Peyer's patch (tissue), 4 donors: Measurements from ENCODE around the gene MLF2. TPM values are rescaled to one million over a fixed set of nuclear protein-coding genes. Genes with fewer than 3 reads are reported as not detected.
A peak's percentile ranks its signal among the peaks of the same experiment; 100 is the strongest.

Experiments
- DNase-seq, 3 donors: peaks; one replicate each; pipeline ENCODE4 v3.0.0-alpha.2; 2017 to 2019
- H3K27ac ChIP-seq, 4 donors: fragments of 200-600 bp; sonication (generic); one replicate each; pipeline ENCODE4 v1.5.1; 2016 to 2019
- H3K27me3 ChIP-seq, 2 donors: fragments of 200-600 bp; sonication (generic); one replicate each; pipeline ENCODE4 v1.5.1; 2019
- H3K36me3 ChIP-seq, 3 donors: fragments of 200-600 bp; sonication (generic); one replicate each; pipeline ENCODE4 v1.5.1; 2016 to 2019
- H3K4me1 ChIP-seq, 4 donors: fragments of 200-600 bp; sonication (generic); one replicate each; pipeline ENCODE4 v1.5.1; 2016 to 2019
- H3K4me3 ChIP-seq, 4 donors: fragments of 200-600 bp; sonication (generic); 1 replicate in 3 of 4; 2 replicates in 1 of 4; pipeline ENCODE4 v1.5.1; 2016 to 2019; ENCODE audit warnings: mild to moderate bottlenecking in 1 of 4
- H3K9me3 ChIP-seq, 4 donors: fragments of 200-600 bp; sonication (generic); one replicate each; pipeline ENCODE4 v1.5.1; 2016 to 2019; ENCODE audit warnings: mild to moderate bottlenecking in 1 of 4
- CTCF ChIP-seq, 6 experiments: fragments of 450-650 bp in 4 of 6; fragments of 200-600 bp in 2 of 6; sonication (generic) in 1 of 6; IDR thresholded peaks; one replicate each; pipeline ENCODE4 v1.5.1; 2017 to 2019; ENCODE audit warnings: antibody characterized with exemption in 6 of 6, mild to moderate bottlenecking in 3 of 6, moderate library complexity in 1 of 6
- POLR2A ChIP-seq, 2 donors: fragments of 450-650 bp; IDR thresholded peaks; one replicate each; pipeline ENCODE4 v1.5.1; 2017; ENCODE audit warnings: antibody characterized with exemption in 2 of 2, mild to moderate bottlenecking in 2 of 2, moderate library complexity in 2 of 2
- total RNA-seq, 4 donors: library from RNA; depleted of rRNA; stranded (reverse); fragments of >200 nt; gene quantifications; one replicate each; pipeline ENCODE4 v1.1.0, GENCODE V29; 2016

The MLF2 gene
- total RNA-seq, 4 donors from 2014 or later: 94.9 to 212 (median 182) TPM

DNA sequence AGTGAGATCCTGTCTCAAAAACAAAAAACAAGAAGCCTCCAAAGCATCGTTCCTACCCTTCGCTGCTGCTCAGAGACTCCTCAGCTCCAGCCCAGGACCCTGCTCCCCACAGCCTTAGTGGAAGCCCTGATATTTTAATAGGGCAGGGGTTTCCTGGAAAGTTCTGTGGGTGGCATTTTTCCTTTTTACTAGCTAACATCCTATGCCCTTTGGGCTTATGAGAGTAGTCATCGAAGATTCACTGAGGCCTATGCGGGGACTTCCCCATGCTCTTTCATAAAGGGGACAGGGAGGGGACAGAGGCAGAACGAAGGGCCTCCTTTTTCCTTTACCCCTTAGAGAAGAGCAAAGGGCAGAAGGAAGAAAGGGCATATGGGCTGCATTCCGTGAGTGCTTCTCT, 27.6 kb upstream of the MLF2 start:
- no peak overlapping the region for H3K4me3 ChIP-seq
- TF ChIP-seq POLR2A (IDR thresholded peaks at IDR 0.05) (no peak), CTCF (IDR thresholded peaks at IDR 0.05) (no peak)
- H3K9me3 ChIP-seq: no peaks in the 10 kb centered on the region
- H3K4me1 ChIP-seq: peaks cover 0 to 25% (median 5%) of the 10 kb centered on the region in 4 donors
- no peaks in the 10 kb centered on the region for H3K36me3 ChIP-seq
- DNase-seq: no peak
- no peaks in the 10 kb centered on the region for H3K27me3 ChIP-seq
- H3K27ac ChIP-seq: peak overlapping the region in 3 of 4 donors; percentile 30 to 70 (median 70)

DNA sequence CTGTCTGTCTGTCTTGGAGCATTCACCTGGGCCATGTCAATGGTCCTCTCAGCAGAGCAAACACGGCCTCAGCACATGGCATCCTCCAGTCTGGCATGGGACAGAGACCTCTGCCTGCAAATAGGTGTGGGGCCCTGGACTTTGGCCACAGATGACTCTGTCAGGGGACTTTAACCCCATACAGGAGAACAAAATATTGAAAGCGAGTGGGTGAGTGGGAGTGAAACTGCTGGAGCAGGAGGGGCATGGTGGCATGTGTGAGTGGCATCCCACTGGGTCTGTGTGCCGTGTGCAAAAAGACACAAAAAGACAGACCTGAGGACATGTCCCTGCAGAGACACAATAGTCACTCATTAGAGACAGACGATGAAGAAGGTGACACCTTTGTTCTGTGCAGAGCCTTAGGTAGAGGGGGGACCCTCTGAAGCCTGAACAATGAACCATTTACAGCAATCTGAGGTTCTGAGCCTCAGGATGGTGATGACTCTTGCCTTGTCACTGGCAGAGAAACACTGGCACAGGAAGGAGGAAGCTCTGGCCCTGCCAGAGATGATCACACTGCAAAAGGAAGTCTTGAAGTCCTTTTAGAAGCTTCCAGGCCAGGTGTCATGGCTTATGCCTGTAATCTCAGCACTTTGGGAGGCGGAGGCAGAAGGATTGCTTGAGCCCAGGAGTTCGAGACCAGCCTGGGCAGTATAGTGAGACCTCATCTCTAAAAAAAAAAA, 26.9 kb upstream of the MLF2 start:
- H3K4me3 ChIP-seq: no peak overlapping the region
- no peaks in the 10 kb centered on the region for H3K36me3 ChIP-seq
- TF ChIP-seq CTCF (IDR thresholded peaks at IDR 0.05): no peak
- peak in 1 of 2 donors; percentile 27 for TF ChIP-seq POLR2A (IDR thresholded peaks at IDR 0.05)
- no peaks in the 10 kb centered on the region for H3K27me3 ChIP-seq
- H3K4me1 ChIP-seq: peaks cover 0 to 25% (median 5%) of the 10 kb centered on the region in 4 donors
- H3K9me3 ChIP-seq: no peaks in the 10 kb centered on the region
- DNase-seq: peak in 2 of 3 donors; percentile 79 to 83
- peak overlapping the region in 3 of 4 donors; percentile 30 to 70 (median 70) for H3K27ac ChIP-seq

DNA sequence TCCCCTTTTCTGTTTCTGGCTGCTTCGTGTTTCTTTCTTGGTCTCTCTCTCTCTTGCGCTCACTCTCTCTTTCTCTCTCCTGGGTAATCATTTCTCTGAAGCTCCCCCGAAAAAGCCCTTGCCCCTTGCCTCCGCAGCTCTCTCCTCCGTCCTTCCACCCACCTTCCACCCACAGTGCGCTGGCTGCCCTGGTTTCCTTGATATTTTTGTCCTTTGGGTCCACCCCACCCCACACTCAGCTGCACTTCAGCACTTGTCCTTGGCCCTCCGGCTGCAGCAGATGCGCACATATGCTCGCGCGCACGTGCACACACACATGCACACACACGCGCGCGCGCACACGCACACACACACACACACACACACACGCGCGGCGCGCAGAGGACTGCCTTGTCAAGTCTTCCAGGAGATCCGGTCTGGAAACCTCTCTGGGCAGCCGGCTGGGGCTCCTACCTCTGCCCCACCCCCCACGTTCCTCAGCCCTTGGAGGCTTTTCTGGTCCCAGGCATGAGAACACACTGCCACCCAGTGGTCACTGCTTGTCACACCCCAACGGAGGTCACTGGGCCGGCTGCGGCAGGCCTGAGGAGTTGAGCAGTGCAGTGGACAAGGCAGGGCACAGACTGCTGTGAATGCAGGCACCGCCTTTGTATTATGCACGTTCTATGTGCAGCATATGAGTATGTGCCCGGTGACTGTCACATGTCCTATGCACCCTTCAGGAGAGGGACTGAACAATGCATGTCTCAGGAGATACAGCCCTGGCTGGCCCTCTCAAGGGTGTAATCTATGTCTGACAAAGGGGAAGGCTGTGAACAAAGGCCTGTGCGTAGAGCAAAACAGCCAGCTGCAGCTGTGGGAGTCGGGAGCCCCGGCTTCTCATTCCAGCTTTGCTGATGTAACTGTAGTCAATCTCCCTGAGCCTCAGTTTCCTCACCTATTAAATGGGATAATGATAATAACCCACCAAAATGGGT, 25.9 kb upstream of the MLF2 start:
- H3K4me3 ChIP-seq: peak overlapping the region; percentile 27 to 51 (median 43)
- peak; percentile 91 to 97 (median 96) for DNase-seq

GRCh38 chr12:6778217-6778573, 25.3 kb upstream of the MLF2 start:
- Histone ChIP-seq H3K27me3 (no peaks in the 10 kb centered on the region), H3K27ac (peak overlapping the region; percentile 19 to 70 (median 60)), H3K9me3 (no peaks in the 10 kb centered on the region), H3K36me3 (no peaks in the 10 kb centered on the region), H3K4me3 (peak overlapping the region; percentile 27 to 51 (median 43)), H3K4me1 (peaks cover 0 to 34% (median 8%) of the 10 kb centered on the region in 4 donors)
- TF ChIP-seq POLR2A (IDR thresholded peaks at IDR 0.05): no peak
- no peak for TF ChIP-seq CTCF (IDR thresholded peaks at IDR 0.05)
- no peak for DNase-seq

More for the DNA sequence above, 25.9 kb upstream of the MLF2 start:
- Histone ChIP-seq H3K27ac (peak overlapping the region; percentile 40 to 70 (median 60)), H3K9me3 (no peaks in the 10 kb centered on the region), H3K4me1 (peaks cover 0 to 27% (median 6%) of the 10 kb centered on the region in 4 donors), H3K36me3 (no peaks in the 10 kb centered on the region), H3K27me3 (no peaks in the 10 kb centered on the region)
- peak; percentile 24 to 48 for TF ChIP-seq POLR2A (IDR thresholded peaks at IDR 0.05)
- TF ChIP-seq CTCF (IDR thresholded peaks at IDR 0.05): peak; percentile 91 to 99 (median 96)

- Histone ChIP-seq H3K9me3 (no peaks in the 10 kb centered on the region), H3K27me3 (no peaks in the 10 kb centered on the region), H3K4me3 (no peak overlapping the region), H3K4me1 (peaks cover 0 to 42% (median 9%) of the 10 kb centered on the region in 4 donors), H3K27ac (no peak overlapping the region), H3K36me3 (no peaks in the 10 kb centered on the region)
- no peak for TF ChIP-seq POLR2A (IDR thresholded peaks at IDR 0.05)
- no peak for TF ChIP-seq CTCF (IDR thresholded peaks at IDR 0.05)
- DNase-seq: no peak
Observed at GRCh38 chr12:6777386-6777785, 24.4 kb upstream of the MLF2 start.
